ENCODE data around the gene AIDA. TPM values are rescaled to one million over a fixed set of nuclear protein-coding genes. Genes with fewer than 3 reads are reported as not detected.
A peak's percentile ranks its signal among the peaks of the same experiment; 100 is the strongest.

Gene AIDA
- total RNA-seq, 6 experiments from 2014 or later, result 87.1 to 112 (median 103) TPM

DNA sequence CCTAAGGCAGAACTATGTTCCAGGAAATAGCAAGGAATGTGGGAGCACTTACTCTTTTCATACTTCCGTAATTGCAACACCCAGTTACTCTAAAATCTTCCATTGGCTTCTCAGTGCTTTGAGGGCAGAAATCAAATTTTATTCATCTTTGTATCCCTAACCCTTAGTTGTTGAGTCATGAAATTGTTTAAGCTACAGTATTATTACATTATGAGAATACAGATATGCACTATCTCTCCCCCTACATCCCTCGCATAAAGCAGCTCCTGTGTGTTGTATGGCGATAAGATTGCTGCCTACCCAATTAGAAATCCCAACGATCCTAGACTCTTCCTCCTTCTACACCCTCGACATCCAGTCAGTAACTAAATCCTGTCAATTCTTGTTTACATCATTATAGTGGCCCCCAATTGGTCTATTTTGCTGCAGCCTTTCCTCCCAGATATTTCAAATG is 2.6 kb downstream of the AIDA start:
- peak overlapping the region; percentile 57; the same call in 1 of the 2 replicates for H3K27ac Mint-ChIP-seq
- peaks cover 20% of the 10 kb centered on the region for H3K36me3 Mint-ChIP-seq (ENCODE audit: low read depth)
- H3K4me1 Mint-ChIP-seq (ENCODE audit: low read depth), result peaks cover 46% of the 10 kb centered on the region
- peaks cover 7% of the 10 kb centered on the region for H3K27me3 Mint-ChIP-seq (ENCODE audit: insufficient read depth)
- no peaks in the 10 kb centered on the region for H3K9me3 Mint-ChIP-seq
- peak; percentile 22 for DNase-seq
- H3K4me3 Mint-ChIP-seq, result peak overlapping the region; percentile 94
- TF ChIP-seq, protein P1, sequence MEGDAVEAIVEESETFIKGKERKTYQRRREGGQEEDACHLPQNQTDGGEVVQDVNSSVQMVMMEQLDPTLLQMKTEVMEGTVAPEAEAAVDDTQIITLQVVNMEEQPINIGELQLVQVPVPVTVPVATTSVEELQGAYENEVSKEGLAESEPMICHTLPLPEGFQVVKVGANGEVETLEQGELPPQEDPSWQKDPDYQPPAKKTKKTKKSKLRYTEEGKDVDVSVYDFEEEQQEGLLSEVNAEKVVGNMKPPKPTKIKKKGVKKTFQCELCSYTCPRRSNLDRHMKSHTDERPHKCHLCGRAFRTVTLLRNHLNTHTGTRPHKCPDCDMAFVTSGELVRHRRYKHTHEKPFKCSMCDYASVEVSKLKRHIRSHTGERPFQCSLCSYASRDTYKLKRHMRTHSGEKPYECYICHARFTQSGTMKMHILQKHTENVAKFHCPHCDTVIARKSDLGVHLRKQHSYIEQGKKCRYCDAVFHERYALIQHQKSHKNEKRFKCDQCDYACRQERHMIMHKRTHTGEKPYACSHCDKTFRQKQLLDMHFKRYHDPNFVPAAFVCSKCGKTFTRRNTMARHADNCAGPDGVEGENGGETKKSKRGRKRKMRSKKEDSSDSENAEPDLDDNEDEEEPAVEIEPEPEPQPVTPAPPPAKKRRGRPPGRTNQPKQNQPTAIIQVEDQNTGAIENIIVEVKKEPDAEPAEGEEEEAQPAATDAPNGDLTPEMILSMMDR (IDR thresholded peaks at IDR 0.05), result no peak

DNA sequence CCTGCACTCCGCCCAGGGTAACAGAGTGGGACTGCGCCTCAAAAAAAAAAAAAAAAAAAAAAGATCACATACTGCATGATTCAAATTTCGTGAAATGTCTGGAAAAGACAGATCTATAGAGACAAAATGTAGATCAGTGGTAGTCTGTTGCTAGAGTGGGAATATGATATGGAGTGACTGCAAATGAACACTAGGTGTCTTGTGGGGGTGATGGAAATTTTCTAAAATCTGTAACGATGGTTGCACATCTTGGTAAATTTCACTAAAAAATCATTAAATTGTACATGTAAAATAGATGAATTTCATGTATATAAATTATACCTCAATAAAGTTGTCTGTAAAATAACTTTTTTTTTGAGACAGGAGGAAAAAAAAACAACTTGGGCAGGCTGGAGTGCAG is 5.5 kb downstream of the AIDA start:
- TF ChIP-seq, protein P1 (IDR thresholded peaks at IDR 0.05), result peak; percentile 47; the same call in 1 of the 2 replicates
- Mint-ChIP-seq H3K36me3 (ENCODE audit: low read depth) (peaks cover 37% of the 10 kb centered on the region), H3K9me3 (no peaks in the 10 kb centered on the region), H3K27me3 (ENCODE audit: insufficient read depth) (no peaks in the 10 kb centered on the region; the same call in 1 of the 2 replicates), H3K4me1 (ENCODE audit: low read depth) (peaks cover 40% of the 10 kb centered on the region), H3K4me3 (no peak overlapping the region), H3K27ac (no peak overlapping the region)
- no peak for DNase-seq

DNA sequence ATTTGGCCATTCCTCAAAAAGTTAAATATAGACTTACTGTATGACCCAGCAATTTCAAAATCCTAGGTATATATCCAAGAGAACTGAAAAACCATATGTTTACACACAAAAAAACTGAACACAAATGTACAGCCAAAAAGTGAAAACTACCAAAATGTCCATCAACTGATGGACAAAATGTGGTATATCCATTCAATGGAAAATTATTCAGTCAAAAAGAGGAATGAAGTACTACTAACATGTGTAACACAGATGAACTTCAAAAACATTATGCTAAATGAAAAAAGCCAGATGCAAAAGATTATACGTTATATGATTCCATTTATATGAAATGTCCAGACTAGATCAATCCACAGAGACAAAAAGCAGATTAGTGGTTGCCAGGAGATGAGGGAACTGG is 8.0 kb downstream of the AIDA start:
- Mint-ChIP-seq H3K36me3 (ENCODE audit: low read depth) (peaks cover 36% of the 10 kb centered on the region), H3K4me3 (no peak overlapping the region), H3K9me3 (no peaks in the 10 kb centered on the region), H3K27ac (no peak overlapping the region), H3K4me1 (ENCODE audit: low read depth) (peaks cover 22% of the 10 kb centered on the region), H3K27me3 (ENCODE audit: insufficient read depth) (no peaks in the 10 kb centered on the region)
- no peak for DNase-seq
- TF ChIP-seq, protein P1 (IDR thresholded peaks at IDR 0.05), result no peak

DNA sequence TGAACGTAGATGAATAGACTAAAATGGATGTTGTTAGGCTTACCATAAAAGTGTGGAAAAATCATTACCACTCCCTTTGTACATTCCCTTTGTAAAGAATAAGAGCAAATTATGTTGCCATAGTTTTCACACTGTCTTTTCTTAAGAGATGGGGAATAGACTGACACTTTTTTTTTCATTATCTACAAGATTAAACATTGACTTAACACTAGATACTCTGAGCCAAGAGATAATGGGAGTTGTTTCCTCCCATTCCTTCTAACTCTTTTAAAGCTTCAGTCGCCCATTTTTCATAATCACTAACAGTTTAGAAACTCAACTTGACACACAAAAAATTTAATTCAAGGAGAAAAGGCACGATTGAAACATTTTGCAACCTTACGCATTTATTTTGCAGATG is 10.1 kb downstream of the AIDA start:
- DNase-seq, result no peak
- no peak overlapping the region for H3K4me3 Mint-ChIP-seq
- no peak overlapping the region for H3K27ac Mint-ChIP-seq

DNA sequence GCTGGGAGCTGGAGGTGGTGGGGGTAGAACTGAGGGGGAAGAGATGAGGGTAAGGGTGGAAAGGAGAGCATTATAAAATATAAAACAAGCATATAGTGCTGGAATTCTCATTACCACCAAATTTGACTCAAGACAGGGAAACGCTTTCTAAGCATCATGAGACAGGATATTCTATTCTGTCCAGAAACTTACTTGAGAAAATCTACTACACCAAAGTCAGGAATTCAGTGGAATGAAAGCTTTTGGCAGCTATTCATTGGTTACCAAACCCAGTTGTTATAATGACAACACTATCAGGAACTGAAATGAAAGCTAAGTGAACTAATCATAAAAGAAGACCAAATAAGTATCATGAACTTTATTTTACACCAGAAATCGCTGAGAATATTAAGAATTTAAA is 14.5 kb downstream of the AIDA start:
- Mint-ChIP-seq H3K4me3 (no peak overlapping the region), H3K9me3 (no peaks in the 10 kb centered on the region), H3K4me1 (ENCODE audit: low read depth) (peaks cover 10% of the 10 kb centered on the region), H3K36me3 (ENCODE audit: low read depth) (peaks cover 17% of the 10 kb centered on the region), H3K27ac (peak overlapping the region; percentile 29), H3K27me3 (ENCODE audit: insufficient read depth) (no peaks in the 10 kb centered on the region)
- no peak for DNase-seq
- TF ChIP-seq, protein P1 (IDR thresholded peaks at IDR 0.05), result no peak

More for the DNA sequence above, 10.1 kb downstream of the AIDA start:
- H3K36me3 Mint-ChIP-seq (ENCODE audit: low read depth), result peaks cover 39% of the 10 kb centered on the region
- TF ChIP-seq, protein P1 (IDR thresholded peaks at IDR 0.05), result no peak
- peaks cover 22% of the 10 kb centered on the region for H3K4me1 Mint-ChIP-seq (ENCODE audit: low read depth)
- H3K27me3 Mint-ChIP-seq (ENCODE audit: insufficient read depth), result no peaks in the 10 kb centered on the region
- no peaks in the 10 kb centered on the region for H3K9me3 Mint-ChIP-seq

DNA sequence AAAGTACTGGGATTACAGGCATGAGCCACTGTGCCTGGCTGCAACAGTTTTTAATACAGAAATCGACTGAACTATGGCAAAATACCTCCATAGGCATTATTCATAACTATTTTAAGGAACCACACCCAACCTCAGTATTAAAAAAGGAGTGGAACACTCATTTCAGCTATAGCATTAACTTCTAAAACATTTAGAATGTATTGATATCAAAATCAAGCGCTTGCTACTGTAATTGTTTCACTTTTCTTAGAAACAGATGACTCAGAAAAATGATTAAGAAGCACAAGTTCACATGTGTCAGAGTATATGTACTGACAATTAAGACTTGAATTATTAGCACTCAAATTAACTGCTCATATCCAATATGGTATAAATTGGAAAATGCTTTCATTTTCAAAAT is 15.1 kb downstream of the AIDA start:
- Mint-ChIP-seq H3K36me3 (ENCODE audit: low read depth) (peaks cover 11% of the 10 kb centered on the region), H3K4me3 (no peak overlapping the region), H3K27ac (no peak overlapping the region), H3K4me1 (ENCODE audit: low read depth) (peaks cover 10% of the 10 kb centered on the region), H3K9me3 (no peaks in the 10 kb centered on the region), H3K27me3 (ENCODE audit: insufficient read depth) (no peaks in the 10 kb centered on the region)
- DNase-seq, result no peak
- TF ChIP-seq, protein P1 (IDR thresholded peaks at IDR 0.05), result no peak

Measured in HFFc6 (cell line).